Memory B cell (primary cell): Measurements from ENCODE around the gene SLC35D2.
"Not testable (repeated sequence)": the region's sequence is repeated elsewhere in the genome, so short reads cannot be mapped to it uniquely, and the experiment has no call there.

Source experiments
- ATAC-seq: fragments of 150-1000 bp; cut with Tn5 transposase; 2 replicates; pipeline ENCODE4 v1.10.0; 2021; ENCODE audit warnings: low read depth, mild to moderate bottlenecking, moderate library complexity
- DNase-seq, 2 donors: peaks; one replicate each; pipeline ENCODE4 v3.0.0; 2022; ENCODE audit warnings: low spot score in 2 of 2
- H3K27ac Mint-ChIP-seq: one replicate; pipeline ENCODE4 v1.8.0; 2022; ENCODE audit warnings: mild to moderate bottlenecking, moderate library complexity, mixed read lengths
- H3K27me3 Mint-ChIP-seq: one replicate; pipeline ENCODE4 v1.8.0; 2022; ENCODE audit warnings: mixed read lengths
- H3K36me3 Mint-ChIP-seq: one replicate; pipeline ENCODE4 v1.8.0; 2022; ENCODE audit warnings: mild to moderate bottlenecking, mixed read lengths
- H3K4me1 Mint-ChIP-seq: one replicate; pipeline ENCODE4 v1.8.0; 2022; ENCODE audit warnings: mixed read lengths
- H3K4me3 Mint-ChIP-seq: one replicate; pipeline ENCODE4 v1.8.0; 2022; ENCODE audit warnings: mild to moderate bottlenecking, moderate library complexity, mixed read lengths
- H3K9me3 Mint-ChIP-seq: one replicate; pipeline ENCODE4 v1.8.0; 2022; ENCODE audit warnings: mixed read lengths

SLC35D2 gene

GRCh38 chr9:96360976-96361375, 22.5 kb downstream of the SLC35D2 start:
- no peak overlapping the region for H3K27ac Mint-ChIP-seq
- H3K4me1 Mint-ChIP-seq: no peaks in the 10 kb centered on the region
- no peaks in the 10 kb centered on the region for H3K27me3 Mint-ChIP-seq
- peaks cover 13% of the 10 kb centered on the region for H3K36me3 Mint-ChIP-seq
- no peaks in the 10 kb centered on the region for H3K9me3 Mint-ChIP-seq
- DNase-seq: no peak
- no peak overlapping the region for H3K4me3 Mint-ChIP-seq
- no peak for ATAC-seq

GRCh38 chr9:96360523-96360922, 23.0 kb downstream of the SLC35D2 start:
- H3K36me3 Mint-ChIP-seq: peaks cover 13% of the 10 kb centered on the region
- H3K4me1 Mint-ChIP-seq, H3K27ac Mint-ChIP-seq, DNase-seq, ATAC-seq, H3K4me3 Mint-ChIP-seq, H3K9me3 Mint-ChIP-seq, H3K27me3 Mint-ChIP-seq: not testable (repeated sequence)

- DNase-seq (no peak), ATAC-seq (no peak)
- Mint-ChIP-seq H3K9me3 (peaks cover 3% of the 10 kb centered on the region), H3K4me3 (no peak overlapping the region), H3K27ac (no peak overlapping the region), H3K36me3 (peaks cover 9% of the 10 kb centered on the region), H3K27me3 (no peaks in the 10 kb centered on the region), H3K4me1 (no peaks in the 10 kb centered on the region)
These were observed 32.6 kb downstream of the SLC35D2 start for GRCh38 chr9:96350866-96351265.

- Mint-ChIP-seq H3K9me3 (peaks cover 3% of the 10 kb centered on the region), H3K36me3 (peaks cover 9% of the 10 kb centered on the region), H3K27ac (no peak overlapping the region), H3K27me3 (no peaks in the 10 kb centered on the region), H3K4me1 (no peaks in the 10 kb centered on the region), H3K4me3 (no peak overlapping the region)
- no peak for DNase-seq
- ATAC-seq: no peak
These were observed 35.2 kb downstream of the SLC35D2 start for GRCh38 chr9:96348261-96348660.

- H3K36me3 Mint-ChIP-seq: peaks cover 9% of the 10 kb centered on the region
- no peak overlapping the region for H3K4me3 Mint-ChIP-seq
- peaks cover 3% of the 10 kb centered on the region for H3K9me3 Mint-ChIP-seq
- H3K27ac Mint-ChIP-seq: peak overlapping the region; percentile 16
- no peak for ATAC-seq
- no peaks in the 10 kb centered on the region for H3K27me3 Mint-ChIP-seq
- no peak for DNase-seq
- no peaks in the 10 kb centered on the region for H3K4me1 Mint-ChIP-seq
These were observed 38.0 kb downstream of the SLC35D2 start for GRCh38 chr9:96345551-96345950.

GRCh38 chr9:96344458-96345180, 38.9 kb downstream of the SLC35D2 start:
- H3K4me1 Mint-ChIP-seq: no peaks in the 10 kb centered on the region
- H3K9me3 Mint-ChIP-seq: peaks cover 3% of the 10 kb centered on the region
- no peak overlapping the region for H3K4me3 Mint-ChIP-seq
- H3K27ac Mint-ChIP-seq: no peak overlapping the region
- H3K27me3 Mint-ChIP-seq: no peaks in the 10 kb centered on the region
- H3K36me3 Mint-ChIP-seq: peaks cover 9% of the 10 kb centered on the region
- no peak for DNase-seq
- no peak for ATAC-seq

- peaks cover 6% of the 10 kb centered on the region for H3K36me3 Mint-ChIP-seq
- H3K4me1 Mint-ChIP-seq: no peaks in the 10 kb centered on the region
- no peak overlapping the region for H3K4me3 Mint-ChIP-seq
- no peaks in the 10 kb centered on the region for H3K27me3 Mint-ChIP-seq
- ATAC-seq: no peak
- no peak overlapping the region for H3K27ac Mint-ChIP-seq
- no peak for DNase-seq
- H3K9me3 Mint-ChIP-seq: peaks cover 3% of the 10 kb centered on the region
These were observed 39.8 kb downstream of the SLC35D2 start for GRCh38 chr9:96343515-96344360.

GRCh38 chr9:96342571-96343245, 40.8 kb downstream of the SLC35D2 start:
- H3K9me3 Mint-ChIP-seq: no peaks in the 10 kb centered on the region
- H3K4me3 Mint-ChIP-seq: no peak overlapping the region
- no peaks in the 10 kb centered on the region for H3K36me3 Mint-ChIP-seq
- DNase-seq (no peak), ATAC-seq (no peak)
- H3K27ac Mint-ChIP-seq: peak overlapping the region; percentile 53
- H3K4me1 Mint-ChIP-seq: no peaks in the 10 kb centered on the region
- no peaks in the 10 kb centered on the region for H3K27me3 Mint-ChIP-seq

- Mint-ChIP-seq H3K27me3 (no peaks in the 10 kb centered on the region), H3K27ac (no peak overlapping the region), H3K4me1 (no peaks in the 10 kb centered on the region), H3K4me3 (no peak overlapping the region), H3K9me3 (no peaks in the 10 kb centered on the region), H3K36me3 (no peaks in the 10 kb centered on the region)
- ATAC-seq (no peak), DNase-seq (no peak)
These were observed 42.8 kb downstream of the SLC35D2 start for GRCh38 chr9:96340707-96341106.

- Mint-ChIP-seq H3K27ac (no peak overlapping the region), H3K4me1 (no peaks in the 10 kb centered on the region), H3K9me3 (peaks cover 2% of the 10 kb centered on the region), H3K4me3 (no peak overlapping the region), H3K27me3 (no peaks in the 10 kb centered on the region), H3K36me3 (peaks cover 4% of the 10 kb centered on the region)
- ATAC-seq: no peak
- no peak for DNase-seq
These were observed 45.2 kb downstream of the SLC35D2 start for GRCh38 chr9:96338299-96338698.

GRCh38 chr9:96333958-96334357, 49.6 kb downstream of the SLC35D2 start:
- no peaks in the 10 kb centered on the region for H3K4me1 Mint-ChIP-seq
- ATAC-seq (no peak), DNase-seq (no peak)
- peaks cover 4% of the 10 kb centered on the region for H3K36me3 Mint-ChIP-seq
- H3K27me3 Mint-ChIP-seq: no peaks in the 10 kb centered on the region
- no peak overlapping the region for H3K4me3 Mint-ChIP-seq
- no peak overlapping the region for H3K27ac Mint-ChIP-seq
- peaks cover 2% of the 10 kb centered on the region for H3K9me3 Mint-ChIP-seq

- H3K9me3 Mint-ChIP-seq: peaks cover 2% of the 10 kb centered on the region
- H3K4me1 Mint-ChIP-seq: no peaks in the 10 kb centered on the region
- peaks cover 4% of the 10 kb centered on the region for H3K36me3 Mint-ChIP-seq
- ATAC-seq (no peak), DNase-seq (no peak)
- H3K27me3 Mint-ChIP-seq: no peaks in the 10 kb centered on the region
- H3K27ac Mint-ChIP-seq: no peak overlapping the region
- H3K4me3 Mint-ChIP-seq: no peak overlapping the region
These were observed 52.1 kb downstream of the SLC35D2 start for GRCh38 chr9:96331236-96331947.

- DNase-seq (peak; percentile 35 to 52), ATAC-seq (peak; percentile 53)
- no peaks in the 10 kb centered on the region for H3K36me3 Mint-ChIP-seq
- no peak overlapping the region for H3K27ac Mint-ChIP-seq
- H3K9me3 Mint-ChIP-seq: no peaks in the 10 kb centered on the region
- no peak overlapping the region for H3K4me3 Mint-ChIP-seq
- H3K4me1 Mint-ChIP-seq: no peaks in the 10 kb centered on the region
- H3K27me3 Mint-ChIP-seq: no peaks in the 10 kb centered on the region
These were observed 55.7 kb downstream of the SLC35D2 start for GRCh38 chr9:96327694-96328352.
